ENCODE results near the gene HSPA12B. TPM values are rescaled to one million over a fixed set of nuclear protein-coding genes. Genes with fewer than 3 reads are reported as not detected.

HSPA12B gene
- total RNA-seq, 1 experiment from 2014 or later: 2.7 TPM

- no peaks in the 10 kb centered on the region for H3K4me1 ChIP-seq (ENCODE audit: insufficient read depth, low read length)
- no peak overlapping the region; the same call in 1 of the 2 replicates for H3K14ac ChIP-seq (ENCODE audit: insufficient read depth, low read length)
- Mint-ChIP-seq H3K4me3 (no peak overlapping the region), H3K27ac (no peak overlapping the region), H3K36me3 (ENCODE audit: insufficient read depth in 1 of 3, low read depth in 3 of 3) (no peaks in the 10 kb centered on the region; a peak in 2 of 7 replicates), H3K27me3 (ENCODE audit: low read depth) (no peaks in the 10 kb centered on the region; the same call in 1 of the 2 replicates), H3K9me3 (peaks cover 3% of the 10 kb centered on the region in 2 experiments; a peak in 3 of 5 replicates), H3K4me1 (no peaks in the 10 kb centered on the region)
- no peak overlapping the region for H3K23ac ChIP-seq (ENCODE audit: insufficient read length, low read depth, low read length)
- no peaks in the 10 kb centered on the region for H3K9me3 ChIP-seq (ENCODE audit: control insufficient read depth, low read depth, low read length)
- no peak overlapping the region for H3K4me2 ChIP-seq (ENCODE audit: insufficient read depth, insufficient read length, low read length)
- H2AFZ ChIP-seq (ENCODE audit: low read length): no peak overlapping the region
- no peak overlapping the region for H3K9ac ChIP-seq (ENCODE audit: extremely low read depth, insufficient read length, low read length)
- no peaks in the 10 kb centered on the region for H3K79me2 ChIP-seq (ENCODE audit: insufficient read depth, low read length)
- peaks cover 2% of the 10 kb centered on the region for H4K20me1 ChIP-seq (ENCODE audit: control insufficient read depth, insufficient read depth, insufficient read length)
- DNase-seq: peak; percentile 21
- H3K56ac ChIP-seq (ENCODE audit: insufficient read length, low read depth, low read length): no peak overlapping the region
- TF ChIP-seq CTCF (conservative IDR thresholded peaks at IDR 0.05): no peak
- H4K91ac ChIP-seq (ENCODE audit: insufficient read length, low read depth, low read length): no peak overlapping the region
- no CpG with 5 or more reads among the region's 16 CpGs for WGBS (ENCODE audit: extremely low coverage, insufficient read length, low lambda C conversion rate)
- H3K27ac ChIP-seq (ENCODE audit: insufficient read length, low read depth, low read length): no peak overlapping the region
- H2BK12ac ChIP-seq (ENCODE audit: insufficient read length, low read depth, low read length): no peak overlapping the region
- H2AK5ac ChIP-seq (ENCODE audit: insufficient read length, low read length): no peak overlapping the region
- H3K18ac ChIP-seq (ENCODE audit: insufficient read length, low read depth, low read length): no peak overlapping the region
- no peak overlapping the region for H2BK15ac ChIP-seq (ENCODE audit: low read depth, low read length)
- H2BK120ac ChIP-seq (ENCODE audit: low read depth, low read length, poor library complexity, severe bottlenecking): no peak overlapping the region
- H3T11ph ChIP-seq (ENCODE audit: low read length): no peak overlapping the region
- no peak overlapping the region for H4K8ac ChIP-seq (replicated peaks; ENCODE audit: insufficient read length, low read depth, low read length)
- H3K27me3 ChIP-seq (ENCODE audit: insufficient read depth, low read length): no peaks in the 10 kb centered on the region
- H3K4ac ChIP-seq (ENCODE audit: low read depth, low read length): no peak overlapping the region
- no peak overlapping the region for H4K5ac ChIP-seq (ENCODE audit: insufficient read length, low read depth, low read length)
- no peaks in the 10 kb centered on the region for H3K79me1 ChIP-seq (ENCODE audit: insufficient read depth, low read depth, low read length, poor library complexity, severe bottlenecking)
- no peak overlapping the region for H2BK20ac ChIP-seq (ENCODE audit: low read depth, low read length, poor library complexity, severe bottlenecking)
- H2BK5ac ChIP-seq (ENCODE audit: insufficient read length, low read length): no peak overlapping the region
- no peaks in the 10 kb centered on the region for H3K23me2 ChIP-seq (ENCODE audit: insufficient read length, low read depth, low read length, poor library complexity, severe bottlenecking)
Observed at GRCh38 chr20:3699037-3699436, 33.4 kb upstream of the HSPA12B start.

All from H9 (cell line).